HL-60 (cell line): Measurements from ENCODE around the gene PCCA.

ENCODE experiments used
- DNase-seq, 2 experiments: peaks; one replicate each; pipeline ENCODE4 v3.0.0-alpha.2; 2010 to 2020; ENCODE audit warnings: low read depth in 1 of 2, low spot score in 1 of 2
- H3K27ac ChIP-seq: fragments of 250-450 bp; sonication (Bioruptor Pico); replicated peaks from 2 replicates; pipeline ENCODE4 v1.5.1; 2020; ENCODE audit warnings: mild to moderate bottlenecking, moderate library complexity
- H3K27me3 ChIP-seq: fragments of 250-450 bp; sonication (Bioruptor Pico); 2 replicates; pipeline ENCODE4 v1.5.1; 2021; ENCODE audit warnings: mild to moderate bottlenecking, moderate library complexity; ENCODE audit not compliant: insufficient read depth, poor library complexity, severe bottlenecking
- H3K4me3 ChIP-seq: replicated peaks from 2 replicates; pipeline ENCODE4 v1.5.1; 2011; ENCODE audit warnings: mild to moderate bottlenecking, control low read depth, low read length; ENCODE audit not compliant: insufficient read depth
- GABPA ChIP-seq: IDR thresholded peaks from 2 replicates; pipeline ENCODE4 v1.6.1; 2012; ENCODE audit warnings: low read depth
- POLR2AphosphoS5 ChIP-seq: IDR thresholded peaks from 2 replicates; pipeline ENCODE4 v1.6.1; 2012; ENCODE audit warnings: low read depth
- SPI1 ChIP-seq: IDR thresholded peaks from 2 replicates; pipeline ENCODE4 v1.6.1; 2012; ENCODE audit warnings: low read depth, mild to moderate bottlenecking, borderline replicate concordance
- TF ChIP-seq, protein P1 (sequence below): IDR thresholded peaks from 2 replicates; pipeline ENCODE4 v1.6.1; 2012; ENCODE audit warnings: low read depth; ENCODE audit not compliant: insufficient replicate concordance
- TF ChIP-seq, protein P2 (sequence below): IDR thresholded peaks from one replicate; pipeline ENCODE4 v1.5.1; 2011; ENCODE audit warnings: low read length, control low read depth, inconsistent platforms; ENCODE audit not compliant: insufficient read depth

Gene PCCA

DNA sequence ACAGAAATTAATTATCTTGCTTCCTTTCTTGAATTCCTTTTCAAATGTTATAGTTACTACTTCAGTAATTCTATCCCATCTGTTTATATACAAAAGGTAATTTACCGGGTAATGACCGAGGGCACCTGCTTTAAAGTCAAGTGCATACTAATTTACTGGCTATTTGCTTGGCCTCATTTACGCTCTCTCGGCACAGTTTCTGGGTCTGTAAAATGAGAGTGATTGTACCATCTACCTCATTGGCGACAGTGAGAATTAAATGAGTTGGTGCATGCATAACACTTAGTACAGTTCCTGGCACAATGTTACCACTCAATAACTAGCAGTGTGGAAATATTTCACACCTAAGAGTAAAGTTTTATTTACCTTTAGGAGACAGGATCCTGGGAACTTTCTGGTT lies 388.1 kb downstream of the PCCA start:
- no peak for DNase-seq
- no peak overlapping the region for H3K27ac ChIP-seq
- TF ChIP-seq SPI1, result no peak
- H3K4me3 ChIP-seq, result no peak overlapping the region
- H3K27me3 ChIP-seq, result peaks cover 16% of the 10 kb centered on the region

DNA sequence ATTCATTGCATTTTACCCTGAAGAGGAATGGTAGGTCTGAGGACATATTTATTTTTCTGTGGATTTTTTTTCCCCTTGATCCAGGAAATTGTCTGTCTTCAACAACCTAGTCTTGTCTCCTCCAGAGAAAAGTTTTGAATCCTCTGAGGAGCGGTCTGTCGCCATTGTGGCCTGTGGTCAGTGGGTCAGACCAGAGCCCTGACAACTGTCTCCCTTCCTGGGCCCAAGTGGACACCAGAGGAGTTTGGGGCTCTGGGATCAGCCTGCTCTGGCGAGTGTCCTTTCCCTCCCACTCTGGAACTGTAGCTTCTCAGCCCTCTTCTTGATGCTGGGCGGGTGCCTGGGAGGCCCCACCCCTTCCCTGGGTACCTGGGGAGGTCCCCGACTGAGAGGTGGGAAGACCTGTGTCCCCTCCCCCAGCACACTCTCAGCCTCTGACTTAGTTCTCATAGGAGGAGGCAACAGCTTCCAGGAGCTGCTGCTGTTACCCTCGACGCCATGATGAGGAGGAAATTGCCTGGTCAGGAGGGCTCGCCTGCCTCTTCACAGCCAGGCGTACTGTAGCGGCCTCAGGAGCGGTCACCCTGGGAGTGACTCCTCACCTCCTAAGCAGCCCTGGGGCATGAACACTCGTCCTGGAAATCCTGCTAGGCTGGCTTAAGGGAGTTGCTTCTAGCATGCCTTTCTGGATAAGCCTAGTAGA lies 389.4 kb downstream of the PCCA start:
- H3K4me3 ChIP-seq, result no peak overlapping the region
- TF ChIP-seq POLR2AphosphoS5, result no peak
- TF ChIP-seq, protein P1, sequence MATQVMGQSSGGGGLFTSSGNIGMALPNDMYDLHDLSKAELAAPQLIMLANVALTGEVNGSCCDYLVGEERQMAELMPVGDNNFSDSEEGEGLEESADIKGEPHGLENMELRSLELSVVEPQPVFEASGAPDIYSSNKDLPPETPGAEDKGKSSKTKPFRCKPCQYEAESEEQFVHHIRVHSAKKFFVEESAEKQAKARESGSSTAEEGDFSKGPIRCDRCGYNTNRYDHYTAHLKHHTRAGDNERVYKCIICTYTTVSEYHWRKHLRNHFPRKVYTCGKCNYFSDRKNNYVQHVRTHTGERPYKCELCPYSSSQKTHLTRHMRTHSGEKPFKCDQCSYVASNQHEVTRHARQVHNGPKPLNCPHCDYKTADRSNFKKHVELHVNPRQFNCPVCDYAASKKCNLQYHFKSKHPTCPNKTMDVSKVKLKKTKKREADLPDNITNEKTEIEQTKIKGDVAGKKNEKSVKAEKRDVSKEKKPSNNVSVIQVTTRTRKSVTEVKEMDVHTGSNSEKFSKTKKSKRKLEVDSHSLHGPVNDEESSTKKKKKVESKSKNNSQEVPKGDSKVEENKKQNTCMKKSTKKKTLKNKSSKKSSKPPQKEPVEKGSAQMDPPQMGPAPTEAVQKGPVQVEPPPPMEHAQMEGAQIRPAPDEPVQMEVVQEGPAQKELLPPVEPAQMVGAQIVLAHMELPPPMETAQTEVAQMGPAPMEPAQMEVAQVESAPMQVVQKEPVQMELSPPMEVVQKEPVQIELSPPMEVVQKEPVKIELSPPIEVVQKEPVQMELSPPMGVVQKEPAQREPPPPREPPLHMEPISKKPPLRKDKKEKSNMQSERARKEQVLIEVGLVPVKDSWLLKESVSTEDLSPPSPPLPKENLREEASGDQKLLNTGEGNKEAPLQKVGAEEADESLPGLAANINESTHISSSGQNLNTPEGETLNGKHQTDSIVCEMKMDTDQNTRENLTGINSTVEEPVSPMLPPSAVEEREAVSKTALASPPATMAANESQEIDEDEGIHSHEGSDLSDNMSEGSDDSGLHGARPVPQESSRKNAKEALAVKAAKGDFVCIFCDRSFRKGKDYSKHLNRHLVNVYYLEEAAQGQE, result no peak
- TF ChIP-seq, protein P2, sequence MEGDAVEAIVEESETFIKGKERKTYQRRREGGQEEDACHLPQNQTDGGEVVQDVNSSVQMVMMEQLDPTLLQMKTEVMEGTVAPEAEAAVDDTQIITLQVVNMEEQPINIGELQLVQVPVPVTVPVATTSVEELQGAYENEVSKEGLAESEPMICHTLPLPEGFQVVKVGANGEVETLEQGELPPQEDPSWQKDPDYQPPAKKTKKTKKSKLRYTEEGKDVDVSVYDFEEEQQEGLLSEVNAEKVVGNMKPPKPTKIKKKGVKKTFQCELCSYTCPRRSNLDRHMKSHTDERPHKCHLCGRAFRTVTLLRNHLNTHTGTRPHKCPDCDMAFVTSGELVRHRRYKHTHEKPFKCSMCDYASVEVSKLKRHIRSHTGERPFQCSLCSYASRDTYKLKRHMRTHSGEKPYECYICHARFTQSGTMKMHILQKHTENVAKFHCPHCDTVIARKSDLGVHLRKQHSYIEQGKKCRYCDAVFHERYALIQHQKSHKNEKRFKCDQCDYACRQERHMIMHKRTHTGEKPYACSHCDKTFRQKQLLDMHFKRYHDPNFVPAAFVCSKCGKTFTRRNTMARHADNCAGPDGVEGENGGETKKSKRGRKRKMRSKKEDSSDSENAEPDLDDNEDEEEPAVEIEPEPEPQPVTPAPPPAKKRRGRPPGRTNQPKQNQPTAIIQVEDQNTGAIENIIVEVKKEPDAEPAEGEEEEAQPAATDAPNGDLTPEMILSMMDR, result no peak
- no peak for TF ChIP-seq GABPA
- TF ChIP-seq SPI1, result no peak
- H3K27ac ChIP-seq, result no peak overlapping the region
- DNase-seq, result no peak
- H3K27me3 ChIP-seq, result peaks cover 16% of the 10 kb centered on the region

DNA sequence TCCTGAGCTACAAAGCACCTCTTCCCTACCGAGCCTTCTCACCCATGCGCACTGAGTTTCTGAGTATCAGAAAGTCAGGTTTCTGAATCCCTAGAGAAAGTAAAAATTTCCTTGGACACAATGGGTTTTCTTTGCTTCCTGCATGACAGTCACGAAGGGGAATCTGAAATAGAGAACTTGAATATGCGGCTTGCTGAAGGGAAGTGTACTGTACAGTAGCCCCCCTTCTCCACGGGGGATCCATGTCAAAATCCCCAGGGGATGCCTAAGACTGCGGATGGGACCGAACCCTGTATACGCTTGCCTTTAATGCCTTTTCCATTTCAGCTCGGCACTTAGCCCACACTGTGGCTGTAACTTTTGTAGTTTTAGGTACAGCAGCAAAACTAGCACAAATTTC lies 391.8 kb downstream of the PCCA start:
- H3K4me3 ChIP-seq, result no peak overlapping the region
- no peak for TF ChIP-seq GABPA
- TF ChIP-seq, protein P2, result no peak
- DNase-seq, result no peak
- no peak overlapping the region for H3K27ac ChIP-seq
- peaks cover 22% of the 10 kb centered on the region for H3K27me3 ChIP-seq

DNA sequence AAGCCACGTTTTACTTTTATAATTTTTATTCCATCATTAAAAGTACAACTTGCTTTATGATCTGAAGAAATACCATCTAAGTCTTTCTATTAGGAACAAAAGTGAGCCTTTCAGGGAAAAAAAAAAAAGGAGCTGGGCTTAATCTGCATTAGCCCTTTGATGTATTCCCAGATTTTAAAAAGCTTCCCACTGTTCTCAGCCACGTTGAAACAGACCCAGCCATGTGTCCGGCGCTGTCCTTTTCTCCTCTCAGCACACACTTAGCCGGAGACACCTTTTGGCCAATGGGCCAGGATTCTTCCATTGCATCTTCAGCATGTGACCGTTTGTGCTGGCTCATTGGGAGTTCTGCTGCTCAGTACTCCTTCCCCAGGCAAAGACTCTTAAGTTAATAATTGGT lies 394.2 kb downstream of the PCCA start:
- Histone ChIP-seq H3K4me3 (no peak overlapping the region), H3K27ac (no peak overlapping the region), H3K27me3 (peaks cover 19% of the 10 kb centered on the region)
- TF ChIP-seq, protein P1, result no peak
- no peak for TF ChIP-seq SPI1
- TF ChIP-seq, protein P2, result no peak
- TF ChIP-seq GABPA, result no peak
- TF ChIP-seq POLR2AphosphoS5, result no peak
- DNase-seq, result no peak
